Spleen (tissue), 7 donors: Measurements from ENCODE around the gene TLR5.

Experiments
- CTCF ChIP-seq, 11 experiments: fragments of 200-600 bp in 7 of 11; fragments of 450-650 bp in 4 of 11; sonication (generic) in 4 of 11; IDR thresholded peaks in 8 of 11; conservative IDR thresholded peaks in 3 of 11; 1 replicate in 7 of 11; 2 replicates in 4 of 11; pipeline versions ENCODE4 v1.4.0 to v1.8.0; 2016 to 2021; ENCODE audit warnings: antibody characterized with exemption in 11 of 11, inconsistent platforms in 4 of 11, mild to moderate bottlenecking in 1 of 11
- POLR2A ChIP-seq, 3 donors: fragments of 450-650 bp; IDR thresholded peaks; one replicate each; pipeline ENCODE4 v1.5.1; 2017; ENCODE audit warnings: antibody characterized with exemption in 3 of 3, mild to moderate bottlenecking in 1 of 3
- POLR2AphosphoS5 ChIP-seq, 3 donors: sonication (generic); formaldehyde crosslinking; IDR thresholded peaks; one replicate each; pipeline ENCODE4 v1.5.1; 2017; ENCODE audit warnings: antibody characterized with exemption in 3 of 3
- donor health status: DM: no; HTN: no; CAD: no; lungs with moderate emphysema.
- donor health status: DM: no; HTN: no; CAD: no.
- donor health status: DM: no; HTN: no; CAD: no.

- no peak for TF ChIP-seq CTCF (IDR thresholded peaks at IDR 0.05 in 8 of 11, conservative IDR thresholded peaks at IDR 0.05 in 3 of 11)
- no peak for TF ChIP-seq POLR2A (IDR thresholded peaks at IDR 0.05)
- no peak for TF ChIP-seq POLR2AphosphoS5 (IDR thresholded peaks at IDR 0.05)
Observed at GRCh38 chr1:223059526-223059925, 83.5 kb downstream of the TLR5 start.
